ENCODE results near the gene BRAT1. TPM values are rescaled to one million over a fixed set of nuclear protein-coding genes. Genes with fewer than 3 reads are reported as not detected.

The BRAT1 gene
- total and polyA plus RNA-seq, 7 experiments from 2014 or later: 23.4 to 58.9 (median 37.0) TPM

DNA sequence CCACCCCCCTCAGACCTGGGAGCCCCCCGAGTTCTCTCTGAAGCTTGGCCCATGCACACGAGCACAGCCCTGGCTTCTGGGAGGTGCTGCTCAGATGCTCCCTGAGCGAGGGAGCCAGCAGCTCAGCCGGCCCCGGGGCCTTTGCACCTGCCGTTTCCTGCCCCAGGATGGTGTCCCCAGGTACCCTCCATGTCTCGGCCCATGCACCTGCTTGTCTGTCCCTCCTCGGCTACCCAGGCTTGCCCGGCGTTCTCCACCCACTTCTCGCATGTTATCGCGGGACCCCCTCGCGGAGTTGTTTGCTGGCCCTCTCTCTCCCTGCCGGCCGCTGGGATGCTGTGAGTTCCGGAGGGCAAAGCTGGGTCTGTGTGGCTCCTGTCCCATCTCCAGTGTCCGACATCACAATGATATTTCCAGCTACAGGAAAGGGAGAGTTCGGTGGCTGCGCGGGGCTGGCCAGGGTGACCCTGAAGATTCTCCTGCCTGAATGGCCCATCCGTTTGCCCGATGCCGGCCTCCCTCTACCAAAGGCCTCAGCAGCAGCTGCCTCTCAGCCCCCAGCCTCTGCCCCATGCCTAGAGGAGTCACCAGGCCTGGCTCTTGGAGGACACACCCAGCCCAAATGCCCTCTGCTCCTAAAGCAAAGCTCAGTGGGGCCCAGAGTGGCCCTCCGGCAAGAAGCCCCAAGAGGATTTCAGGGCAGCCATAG, 48.0 kb downstream of the BRAT1 start:
- intact Hi-C loops (cut with micrococcal nuclease): loop anchor here in 1 of 2 donors (5.0 kb wide), 1 partner anchor 105 kb away; the partner anchor contains the start of gene CHST12
- H3K4me1 Mint-ChIP-seq: peaks cover 24 to 58% (median 42%) of the 10 kb centered on the region in 7 donors

DNA sequence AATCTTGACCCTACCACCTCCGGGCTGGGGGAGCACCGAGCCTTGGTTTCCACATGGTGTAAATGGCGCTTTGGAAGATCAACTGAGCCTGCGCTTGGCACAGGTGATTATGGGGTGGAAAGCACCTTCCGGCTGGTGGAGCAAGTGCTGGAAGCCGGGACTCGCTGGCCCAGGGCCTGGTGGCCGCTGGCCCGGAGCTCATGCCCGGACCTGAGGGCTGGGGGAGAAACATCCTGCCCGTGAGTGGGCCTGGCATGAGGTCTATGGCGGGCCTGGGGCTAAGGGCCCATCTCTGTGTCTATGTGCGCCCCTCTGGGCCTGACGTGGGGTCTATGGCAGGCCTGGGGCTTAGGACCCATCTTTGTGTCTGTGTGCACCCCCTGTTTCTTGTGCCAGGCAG, 49.9 kb downstream of the BRAT1 start:
- Histone ChIP-seq H3K27ac (ENCODE audit: low read depth, low read length) (no peak overlapping the region), H3K9me3 (ENCODE audit: control insufficient read depth in 2 of 3, low read length in 3 of 3) (no peaks in the 10 kb centered on the region), H3K36me3 (ENCODE audit: control insufficient read depth in 2 of 3, insufficient read depth in 3 of 3, low read length in 3 of 3) (no peaks in the 10 kb centered on the region), H3K4me3 (ENCODE audit: low read length) (no peak overlapping the region), H3K4me1 (ENCODE audit: control insufficient read depth in 2 of 2, insufficient read depth in 2 of 2, low read length in 2 of 2) (peaks cover 30 to 31% of the 10 kb centered on the region in 2 donors), H3K27me3 (ENCODE audit: control insufficient read depth in 2 of 2, insufficient read depth in 2 of 2, low read length in 2 of 2) (no peaks in the 10 kb centered on the region)
- H3K9me3 Mint-ChIP-seq: no peaks in the 10 kb centered on the region
- H3K27me3 Mint-ChIP-seq: peaks cover 0 to 3% (median 0%) of the 10 kb centered on the region in 5 donors
- intact Hi-C loops (cut with micrococcal nuclease): loop anchor here in 1 of 2 donors (5.0 kb wide), 1 partner anchor 103 kb away; the partner anchor contains the start of gene CHST12
- ChIA-PET POLR2A (interaction anchor here (0.8 kb wide), 1 partner anchor 25 kb away, joined by 3 read pairs; no protein-coding TSS in a partner anchor), CTCF (no interaction called here)
- ATAC-seq: no peak
- no peaks in the 10 kb centered on the region for H3K36me3 Mint-ChIP-seq
- H3K4me1 Mint-ChIP-seq: peaks cover 20 to 39% (median 31%) of the 10 kb centered on the region in 7 donors
- DNase-seq: no peak
- H3K27ac Mint-ChIP-seq: no peak overlapping the region
- no peak overlapping the region for H3K4me3 Mint-ChIP-seq

More for the DNA sequence above, 48.0 kb downstream of the BRAT1 start:
- H3K36me3 Mint-ChIP-seq: no peaks in the 10 kb centered on the region
- ChIA-PET POLR2A (interaction anchor here (0.8 to 9.2 kb wide), 5 partner anchors 9 to 203 kb away, joined by 3 to 401 read pairs (median 6); partner anchors contain the start of gene LFNG), CTCF (interaction anchor here (0.9 kb wide), 1 partner anchor 9 kb away, joined by 3 read pairs; no protein-coding TSS in a partner anchor)
- H3K9me3 Mint-ChIP-seq: no peaks in the 10 kb centered on the region
- DNase-seq (no peak), ATAC-seq (no peak)
- Histone ChIP-seq H3K36me3 (ENCODE audit: control insufficient read depth in 2 of 3, insufficient read depth in 3 of 3, low read length in 3 of 3) (no peaks in the 10 kb centered on the region), H3K9me3 (ENCODE audit: control insufficient read depth in 2 of 3, low read length in 3 of 3) (no peaks in the 10 kb centered on the region), H3K27ac (ENCODE audit: low read depth, low read length) (peak overlapping the region; percentile 87), H3K4me1 (ENCODE audit: control insufficient read depth in 2 of 2, insufficient read depth in 2 of 2, low read length in 2 of 2) (peaks cover 48 to 49% of the 10 kb centered on the region in 2 donors), H3K27me3 (ENCODE audit: control insufficient read depth in 2 of 2, insufficient read depth in 2 of 2, low read length in 2 of 2) (no peaks in the 10 kb centered on the region), H3K4me3 (ENCODE audit: low read length) (peak overlapping the region; percentile 61)
- peak overlapping the region in 4 of 9 donors; percentile 97 to 99 (median 98) for H3K27ac Mint-ChIP-seq
- H3K4me3 Mint-ChIP-seq: peak overlapping the region in 1 of 10 donors; percentile 38
- no peaks in the 10 kb centered on the region for H3K27me3 Mint-ChIP-seq

DNA sequence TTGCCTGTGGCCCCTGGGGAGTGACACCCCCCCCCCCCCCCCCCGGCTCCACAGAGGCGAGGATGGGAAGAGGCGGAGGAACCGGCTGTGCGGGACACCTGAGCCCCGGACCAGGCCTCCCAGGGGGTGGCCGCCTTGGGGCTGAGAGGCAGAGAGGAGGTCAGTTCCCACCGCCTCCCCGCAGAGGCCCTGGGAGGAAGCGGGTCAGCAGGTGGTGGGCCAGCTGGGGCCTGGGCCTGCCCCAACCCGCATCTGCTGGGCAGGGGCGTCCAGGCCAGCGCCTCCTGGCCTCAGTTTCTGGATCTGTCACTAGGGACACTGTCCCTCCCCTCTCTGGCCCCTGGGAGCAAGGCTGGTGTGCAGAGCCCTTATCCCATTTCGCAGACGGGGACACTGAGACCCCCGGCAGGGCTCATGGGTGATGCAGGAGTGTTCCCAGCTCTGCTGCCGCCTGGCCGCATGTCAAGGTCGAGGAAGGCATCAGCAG, 50.4 kb downstream of the BRAT1 start:
- Histone ChIP-seq H3K9me3 (ENCODE audit: control insufficient read depth in 2 of 3, low read length in 3 of 3) (no peaks in the 10 kb centered on the region), H3K27me3 (ENCODE audit: control insufficient read depth in 2 of 2, insufficient read depth in 2 of 2, low read length in 2 of 2) (no peaks in the 10 kb centered on the region), H3K4me3 (ENCODE audit: low read length) (no peak overlapping the region), H3K36me3 (ENCODE audit: control insufficient read depth in 2 of 3, insufficient read depth in 3 of 3, low read length in 3 of 3) (no peaks in the 10 kb centered on the region), H3K4me1 (ENCODE audit: control insufficient read depth in 2 of 2, insufficient read depth in 2 of 2, low read length in 2 of 2) (peaks cover 25 to 27% of the 10 kb centered on the region in 2 donors), H3K27ac (ENCODE audit: low read depth, low read length) (no peak overlapping the region)
- intact Hi-C loops (cut with micrococcal nuclease): loop anchor here in 1 of 2 donors (5.0 kb wide), 1 partner anchor 103 kb away; the partner anchor contains the start of gene CHST12
- H3K4me1 Mint-ChIP-seq: peaks cover 16 to 34% (median 28%) of the 10 kb centered on the region in 7 donors
- no peak overlapping the region for H3K4me3 Mint-ChIP-seq
- ATAC-seq (no peak), DNase-seq (no peak)
- no peaks in the 10 kb centered on the region for H3K9me3 Mint-ChIP-seq
- ChIA-PET POLR2A (interaction anchor here (0.7 to 0.8 kb wide), 2 partner anchors 21 to 26 kb away, joined by 3 read pairs; no protein-coding TSS in a partner anchor), CTCF (no interaction called here)
- no peaks in the 10 kb centered on the region for H3K36me3 Mint-ChIP-seq
- peaks cover 0 to 3% (median 0%) of the 10 kb centered on the region in 5 donors for H3K27me3 Mint-ChIP-seq
- no peak overlapping the region for H3K27ac Mint-ChIP-seq

DNA sequence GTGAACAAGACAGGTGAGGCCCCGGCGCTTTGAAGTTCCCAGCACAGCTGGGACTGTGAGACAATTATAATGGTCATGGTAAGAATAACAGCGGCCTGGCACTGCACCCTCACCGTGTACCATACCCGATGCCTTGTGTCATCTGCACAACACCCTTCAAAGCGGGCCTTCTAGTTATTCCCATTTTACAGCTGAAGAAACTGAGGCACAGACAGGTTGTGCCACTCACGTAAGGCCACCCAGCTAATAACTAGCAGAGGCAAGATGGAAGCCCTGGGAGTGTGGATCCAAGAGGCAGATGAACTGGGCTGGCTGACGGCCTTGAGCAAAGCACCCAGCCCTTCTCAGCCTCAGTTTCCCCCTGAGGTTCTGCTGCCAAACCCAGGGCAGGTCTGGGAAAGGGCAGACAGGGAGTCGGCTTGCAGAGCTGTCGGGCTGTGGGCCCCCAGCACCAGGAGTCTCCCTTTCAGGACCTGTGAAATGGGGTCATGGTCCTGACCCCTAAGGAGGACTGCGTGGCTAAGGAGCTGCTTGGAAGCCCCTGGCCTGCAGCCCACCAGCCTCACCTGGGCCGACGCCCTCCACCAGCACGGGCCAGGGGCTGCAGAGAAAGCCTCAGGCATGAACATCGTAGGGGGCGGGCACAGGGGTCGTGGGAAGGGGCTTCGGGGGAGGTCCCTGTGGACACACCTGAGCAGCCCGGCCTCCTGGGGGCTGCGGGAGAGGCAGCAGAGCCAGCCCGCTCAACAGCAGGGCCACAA, 51.0 kb downstream of the BRAT1 start:
- peaks cover 19 to 20% of the 10 kb centered on the region in 2 donors for H3K4me1 ChIP-seq (ENCODE audit: control insufficient read depth in 2 of 2, insufficient read depth in 2 of 2, low read length in 2 of 2)
- Mint-ChIP-seq H3K27ac (peak overlapping the region in 3 of 9 donors; percentile 10 to 72 (median 39)), H3K36me3 (no peaks in the 10 kb centered on the region), H3K4me1 (peaks cover 13 to 29% (median 25%) of the 10 kb centered on the region in 7 donors), H3K9me3 (no peaks in the 10 kb centered on the region), H3K4me3 (no peak overlapping the region), H3K27me3 (peaks cover 0 to 3% (median 0%) of the 10 kb centered on the region in 5 donors)
- ChIA-PET CTCF (no interaction called here), POLR2A (interaction anchor here (0.6 to 1.0 kb wide), 3 partner anchors 21 to 1905 kb away, joined by 3 read pairs; no protein-coding TSS in a partner anchor)
- H3K9me3 ChIP-seq (ENCODE audit: control insufficient read depth in 2 of 3, low read length in 3 of 3): no peaks in the 10 kb centered on the region
- DNase-seq (no peak), ATAC-seq (no peak)
- H3K27ac ChIP-seq (ENCODE audit: low read depth, low read length): no peak overlapping the region
- no peaks in the 10 kb centered on the region for H3K36me3 ChIP-seq (ENCODE audit: control insufficient read depth in 2 of 3, insufficient read depth in 3 of 3, low read length in 3 of 3)
- H3K4me3 ChIP-seq (ENCODE audit: low read length): no peak overlapping the region
- intact Hi-C loops (cut with micrococcal nuclease): no loop called here
- H3K27me3 ChIP-seq (ENCODE audit: control insufficient read depth in 2 of 2, insufficient read depth in 2 of 2, low read length in 2 of 2): no peaks in the 10 kb centered on the region

DNA sequence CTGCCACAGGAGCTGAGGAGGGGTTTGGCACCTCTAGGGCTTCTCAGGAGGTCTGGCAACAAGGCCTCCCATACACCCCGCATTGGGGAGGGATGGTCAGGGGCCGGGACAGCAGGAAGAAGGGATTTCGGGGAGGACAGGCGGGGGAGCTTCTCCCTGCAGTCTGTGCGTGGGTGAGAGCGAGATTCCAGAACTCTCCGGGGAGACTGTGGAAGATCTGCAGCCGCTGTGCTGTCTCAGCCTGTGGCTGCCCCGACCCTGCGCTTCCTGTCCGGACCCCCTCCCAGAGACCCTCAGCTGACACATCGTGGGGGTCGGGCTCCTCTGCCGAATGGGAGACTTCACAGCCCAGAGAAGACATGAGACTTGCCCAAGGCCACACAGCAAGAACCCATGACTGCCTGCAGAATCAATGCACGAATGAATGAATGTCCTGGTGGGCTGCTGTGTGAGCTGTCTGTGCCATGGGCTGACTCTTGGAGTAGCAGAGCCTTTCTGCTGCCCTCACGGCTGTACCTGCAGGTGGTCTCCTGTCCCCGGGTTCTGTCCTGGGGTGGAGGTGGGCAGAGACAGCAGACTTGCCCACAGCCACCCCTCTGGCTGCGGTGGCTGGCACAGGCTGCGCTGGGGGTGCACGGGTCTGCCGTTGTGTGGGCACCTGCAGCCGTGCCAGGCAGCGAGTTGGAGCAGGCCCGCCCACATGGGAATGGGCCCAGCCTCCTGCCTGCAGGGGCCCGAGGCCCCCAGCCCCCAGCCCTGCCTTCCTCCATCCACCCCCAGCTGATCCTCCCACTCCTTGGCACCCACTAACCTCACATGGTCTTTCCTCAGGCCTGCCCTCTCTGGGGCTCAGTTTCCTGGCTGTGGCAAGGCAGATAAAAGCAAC, 52.0 kb downstream of the BRAT1 start:
- DNase-seq: no peak
- no peak for ATAC-seq
- no peak overlapping the region for H3K27ac ChIP-seq (ENCODE audit: low read depth, low read length)
- no peak overlapping the region for H3K4me3 ChIP-seq (ENCODE audit: low read length)
- H3K36me3 ChIP-seq (ENCODE audit: control insufficient read depth in 2 of 3, insufficient read depth in 3 of 3, low read length in 3 of 3): no peaks in the 10 kb centered on the region
- H3K9me3 ChIP-seq (ENCODE audit: control insufficient read depth in 2 of 3, low read length in 3 of 3): no peaks in the 10 kb centered on the region
- Mint-ChIP-seq H3K4me1 (peaks cover 3 to 19% (median 17%) of the 10 kb centered on the region in 7 donors), H3K27ac (peak overlapping the region in 1 of 9 donors; percentile 39), H3K9me3 (no peaks in the 10 kb centered on the region), H3K36me3 (no peaks in the 10 kb centered on the region), H3K27me3 (peaks cover 0 to 3% (median 0%) of the 10 kb centered on the region in 5 donors), H3K4me3 (no peak overlapping the region)
- CTCF ChIA-PET: no interaction called here
- no peaks in the 10 kb centered on the region for H3K27me3 ChIP-seq (ENCODE audit: control insufficient read depth in 2 of 2, insufficient read depth in 2 of 2, low read length in 2 of 2)
- intact Hi-C loops (cut with micrococcal nuclease): no loop called here
- POLR2A ChIA-PET: interaction anchor here (0.6 to 1.5 kb wide), 4 partner anchors 19 to 1904 kb away, joined by 3 read pairs; no protein-coding TSS in a partner anchor
- peaks cover 9 to 11% of the 10 kb centered on the region in 2 donors for H3K4me1 ChIP-seq (ENCODE audit: control insufficient read depth in 2 of 2, insufficient read depth in 2 of 2, low read length in 2 of 2)

DNA sequence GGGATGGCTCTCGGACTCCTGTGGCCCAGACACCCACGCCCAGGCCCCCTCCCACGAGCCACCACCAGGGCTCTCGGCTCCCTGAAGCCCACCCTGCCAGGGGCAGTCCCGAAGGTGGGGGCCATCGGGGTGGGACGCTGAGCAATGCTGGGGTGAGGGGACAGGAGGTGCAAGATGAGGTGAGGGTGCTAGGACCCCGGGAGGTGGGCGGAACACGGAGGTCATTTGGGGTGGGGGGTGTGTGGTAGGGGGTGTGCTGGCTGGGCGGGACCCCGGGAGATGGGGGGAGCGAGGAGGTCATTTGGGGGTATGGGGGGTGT, 52.7 kb downstream of the BRAT1 start:
- intact Hi-C loops (cut with micrococcal nuclease): no loop called here
- Histone ChIP-seq H3K4me1 (ENCODE audit: control insufficient read depth in 2 of 2, insufficient read depth in 2 of 2, low read length in 2 of 2) (peaks cover 2 to 4% of the 10 kb centered on the region in 2 donors), H3K4me3 (ENCODE audit: low read length) (no peak overlapping the region), H3K27me3 (ENCODE audit: control insufficient read depth in 2 of 2, insufficient read depth in 2 of 2, low read length in 2 of 2) (no peaks in the 10 kb centered on the region), H3K27ac (ENCODE audit: low read depth, low read length) (no peak overlapping the region), H3K9me3 (ENCODE audit: control insufficient read depth in 2 of 3, low read length in 3 of 3) (no peaks in the 10 kb centered on the region), H3K36me3 (ENCODE audit: control insufficient read depth in 2 of 3, insufficient read depth in 3 of 3, low read length in 3 of 3) (no peaks in the 10 kb centered on the region)
- ChIA-PET CTCF (no interaction called here), POLR2A (interaction anchor here (1.0 to 1.5 kb wide), 2 partner anchors 20 to 25 kb away, joined by 3 read pairs; no protein-coding TSS in a partner anchor)
- ATAC-seq: no peak
- Mint-ChIP-seq H3K36me3 (no peaks in the 10 kb centered on the region), H3K4me3 (no peak overlapping the region), H3K9me3 (no peaks in the 10 kb centered on the region), H3K27ac (no peak overlapping the region), H3K4me1 (peaks cover 0 to 12% (median 11%) of the 10 kb centered on the region in 7 donors), H3K27me3 (peaks cover 0 to 4% (median 0%) of the 10 kb centered on the region in 5 donors)
- DNase-seq: no peak

All from naive thymus-derived CD4-positive, alpha-beta T cell (primary cell).